ENCODE results near the gene RNH1. TPM values are rescaled to one million over a fixed set of nuclear protein-coding genes. Genes with fewer than 3 reads are reported as not detected.

RNH1 gene
- 649 TPM for total RNA-seq

GRCh38 chr11:506995-507726 is at the start of gene RNH1:
TSS of gene RNH1 (minus strand) at chr11:507242. CDS start at chr11:502162, 5,080 bp downstream.
- Histone ChIP-seq H3K4me3 (peak within 1 kb of the TSS; percentile 83 to 85), H3K4me1 (peaks cover 15 to 37% of the 10 kb centered on the region in 2 donors), H3K27me3 (no peaks in the 10 kb centered on the region), H3K36me3 (peaks cover 8 to 15% of the 10 kb centered on the region in 2 donors), H3K9me3 (no peaks in the 10 kb centered on the region), H3K27ac (peak within 1 kb of the TSS; percentile 99 to 100)
- peak; percentile 90 to 99 for DNase-seq (ENCODE audit: low spot score in 2 of 2)
- intact Hi-C loops (cut with DNase I) = loop anchor here (1.0 to 5.0 kb wide), 9 partner anchors 11 to 1065 kb away; partner anchors contain the start of genes BET1L, DUSP8, HRAS and IFITM2
- TF ChIP-seq CTCF (IDR thresholded peaks at IDR 0.05) = no peak

DNA sequence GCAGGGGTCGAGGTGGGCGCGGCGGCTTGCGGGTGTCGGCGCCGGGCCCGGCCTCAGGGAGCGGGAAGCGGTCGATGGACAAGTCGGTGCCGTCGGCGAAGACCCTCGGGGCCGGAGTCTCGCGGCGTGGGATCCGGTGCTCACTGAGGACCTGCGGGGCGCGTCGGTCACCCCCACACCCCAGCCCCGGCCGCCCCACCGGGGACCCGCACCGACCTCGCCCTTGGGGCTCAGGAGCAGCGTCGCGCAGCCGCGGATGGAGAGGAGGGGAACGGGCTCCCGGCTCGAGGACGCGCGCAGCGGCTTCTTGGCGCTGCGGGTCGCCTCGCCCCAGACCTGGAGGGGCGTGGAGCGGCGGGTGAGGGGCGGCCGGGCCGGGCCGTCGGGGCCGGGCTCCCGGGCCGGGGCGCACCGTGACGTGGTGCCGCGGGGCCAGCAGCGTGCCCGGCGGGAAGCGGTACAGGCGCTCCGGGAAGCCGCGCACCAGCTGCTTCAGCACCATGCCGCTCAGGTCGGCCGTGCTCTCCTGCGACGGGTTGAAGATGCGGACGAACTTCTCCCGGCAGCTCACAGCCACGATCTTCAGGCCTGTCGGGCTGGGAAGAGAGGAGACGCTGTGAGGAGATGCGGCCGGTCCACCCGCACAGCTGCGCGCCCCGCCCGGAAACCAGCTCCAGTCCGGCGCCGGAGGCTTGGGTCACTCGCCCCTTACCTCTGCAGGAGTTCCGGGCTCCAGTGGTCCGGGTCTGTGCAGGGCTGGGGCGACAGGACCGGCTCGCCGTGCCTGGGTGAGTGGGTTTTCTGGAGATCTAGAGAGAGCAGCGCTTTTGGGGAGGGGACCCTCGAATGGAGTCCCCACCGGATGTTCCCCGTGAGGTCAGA is 49.0 kb upstream of the RNH1 start:
- Histone ChIP-seq H3K27me3 (peaks cover 25% of the 10 kb centered on the region), H3K9me3 (no peaks in the 10 kb centered on the region), H3K4me3 (peak overlapping the region in 1 of 2 donors; percentile 37), H3K36me3 (no peaks in the 10 kb centered on the region), H3K27ac (no peak overlapping the region), H3K4me1 (peaks cover 16 to 18% of the 10 kb centered on the region in 2 donors)
- TF ChIP-seq CTCF (IDR thresholded peaks at IDR 0.05) = no peak
- DNase-seq (ENCODE audit: low spot score in 2 of 2) = no peak
- intact Hi-C loops (cut with DNase I) = loop anchor here (2.0 to 5.0 kb wide), 2 partner anchors 71 to 173 kb away; partner anchors contain the start of gene SCT

GRCh38 chr11:555227-555779 is 48.3 kb upstream of the RNH1 start:
- intact Hi-C loops (cut with DNase I) = loop anchor here (2.0 to 5.0 kb wide), 2 partner anchors 72 to 173 kb away; partner anchors contain the start of gene SCT
- H3K27me3 ChIP-seq = peaks cover 25% of the 10 kb centered on the region
- TF ChIP-seq CTCF (IDR thresholded peaks at IDR 0.05) = peak in 2 of 3 experiments; percentile 5 to 13

DNA sequence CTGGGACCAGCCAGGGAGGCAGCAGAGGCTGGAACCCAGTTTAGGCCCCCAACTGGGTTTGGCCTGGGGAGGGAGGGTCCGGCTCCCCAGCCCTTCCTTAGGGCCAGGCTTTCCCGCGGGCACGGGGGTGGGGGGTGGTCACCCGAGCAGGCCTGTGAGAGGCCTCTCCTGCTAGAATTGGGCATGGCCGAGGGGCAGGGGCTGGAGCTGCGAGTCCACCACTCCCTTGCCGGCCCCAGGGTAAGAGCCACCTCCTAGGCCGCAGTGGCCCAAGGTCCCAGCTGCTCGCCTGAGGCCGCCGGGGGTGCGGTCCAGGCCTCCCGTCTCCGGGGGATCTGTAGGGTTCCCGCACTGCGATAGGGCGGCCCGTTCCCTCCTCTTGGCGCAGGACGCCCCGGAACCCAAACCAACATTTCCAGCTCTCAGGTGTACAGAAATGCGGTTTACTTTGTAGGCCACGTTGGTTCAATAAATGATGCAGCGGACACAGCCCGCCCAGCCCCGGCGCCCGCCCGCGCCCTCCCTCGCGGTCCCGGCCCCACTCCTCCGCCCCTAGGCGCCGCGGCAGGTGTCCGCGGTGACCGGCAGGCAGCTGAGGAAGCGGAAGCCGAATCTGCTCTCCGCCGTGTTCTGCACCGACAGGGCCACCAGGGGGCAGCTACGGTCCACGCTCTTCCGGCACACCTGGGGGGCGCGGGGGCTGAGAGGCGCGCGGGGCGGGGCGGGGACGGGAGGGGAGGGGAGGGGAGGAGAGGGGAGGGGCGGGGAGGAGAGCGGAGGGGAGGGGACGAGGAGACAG is 47.6 kb upstream of the RNH1 start:
- Histone ChIP-seq H3K4me3 (peak overlapping the region; percentile 37 to 48), H3K27ac (no peak overlapping the region), H3K4me1 (peaks cover 11 to 12% of the 10 kb centered on the region in 2 donors), H3K36me3 (no peaks in the 10 kb centered on the region), H3K9me3 (no peaks in the 10 kb centered on the region), H3K27me3 (peaks cover 25% of the 10 kb centered on the region)
- peak; percentile 45 to 71 (median 64) for TF ChIP-seq CTCF (IDR thresholded peaks at IDR 0.05)
- intact Hi-C loops (cut with DNase I) = loop anchor here (2.0 to 5.0 kb wide), 2 partner anchors 73 to 174 kb away; partner anchors contain the start of gene SCT
- DNase-seq (ENCODE audit: low spot score in 2 of 2) = no peak

More at GRCh38 chr11:555227-555779, 48.3 kb upstream of the RNH1 start:
- Histone ChIP-seq H3K36me3 (no peaks in the 10 kb centered on the region), H3K9me3 (no peaks in the 10 kb centered on the region), H3K27ac (no peak overlapping the region), H3K4me3 (peak overlapping the region; percentile 37 to 48), H3K4me1 (peaks cover 14 to 16% of the 10 kb centered on the region in 2 donors)
- no peak for DNase-seq (ENCODE audit: low spot score in 2 of 2)
